Parathyroid adenoma (tissue), 2 donors: ENCODE results near the gene LIMA1.

Experiments used
- H2AFZ ChIP-seq: fragments of 300-600 bp; sonication (generic); one replicate; pipeline ENCODE4 v1.7.0; 2017; ENCODE audit warnings: antibody characterized with exemption, mild to moderate bottlenecking
- H3K27ac ChIP-seq: fragments of 300-600 bp; sonication (generic); one replicate; pipeline ENCODE4 v1.7.0; 2017
- H3K27me3 ChIP-seq: fragments of 300-600 bp; sonication (generic); one replicate; pipeline ENCODE4 v1.7.0; 2017; ENCODE audit warnings: low read length; ENCODE audit not compliant: control insufficient read depth, insufficient read depth
- H3K36me3 ChIP-seq: fragments of 300-600 bp; sonication (generic); one replicate; pipeline ENCODE4 v1.7.0; 2017; ENCODE audit warnings: low read length; ENCODE audit not compliant: control insufficient read depth, insufficient read depth
- H3K4me1 ChIP-seq: fragments of 300-600 bp; sonication (generic); one replicate; pipeline ENCODE4 v1.7.0; 2017; ENCODE audit warnings: control low read depth
- H3K4me2 ChIP-seq: fragments of 300-600 bp; sonication (generic); one replicate; pipeline ENCODE4 v1.7.0; 2017; ENCODE audit warnings: low read length
- H3K4me3 ChIP-seq: fragments of 300-600 bp; sonication (generic); one replicate; pipeline ENCODE4 v1.7.0; 2017; ENCODE audit warnings: low read depth, low read length
- H3K79me2 ChIP-seq: fragments of 300-600 bp; sonication (generic); one replicate; pipeline ENCODE4 v1.7.0; 2017; ENCODE audit warnings: control low read depth
- H3K9ac ChIP-seq: fragments of 300-600 bp; sonication (generic); one replicate; pipeline ENCODE4 v1.7.0; 2017; ENCODE audit warnings: mild to moderate bottlenecking
- H3K9me3 ChIP-seq: fragments of 300-600 bp; sonication (generic); one replicate; pipeline ENCODE4 v1.7.0; 2017; ENCODE audit warnings: low read length; ENCODE audit not compliant: control insufficient read depth
- TF ChIP-seq, protein P1 (sequence below): fragments of 300-600 bp; sonication (generic); IDR thresholded peaks from one replicate; pipeline ENCODE4 v1.7.0; 2017; ENCODE audit warnings: antibody characterized with exemption, mild to moderate bottlenecking
- donor health status: primary hyperparathyroidism.

The LIMA1 gene

GRCh38 chr12:50201987-50202521, 81.3 kb downstream of the LIMA1 start:
- H3K4me1 ChIP-seq: peaks cover 5% of the 10 kb centered on the region
- no peaks in the 10 kb centered on the region for H3K79me2 ChIP-seq
- peak overlapping the region; percentile 56 for H3K4me2 ChIP-seq
- TF ChIP-seq, protein P1, sequence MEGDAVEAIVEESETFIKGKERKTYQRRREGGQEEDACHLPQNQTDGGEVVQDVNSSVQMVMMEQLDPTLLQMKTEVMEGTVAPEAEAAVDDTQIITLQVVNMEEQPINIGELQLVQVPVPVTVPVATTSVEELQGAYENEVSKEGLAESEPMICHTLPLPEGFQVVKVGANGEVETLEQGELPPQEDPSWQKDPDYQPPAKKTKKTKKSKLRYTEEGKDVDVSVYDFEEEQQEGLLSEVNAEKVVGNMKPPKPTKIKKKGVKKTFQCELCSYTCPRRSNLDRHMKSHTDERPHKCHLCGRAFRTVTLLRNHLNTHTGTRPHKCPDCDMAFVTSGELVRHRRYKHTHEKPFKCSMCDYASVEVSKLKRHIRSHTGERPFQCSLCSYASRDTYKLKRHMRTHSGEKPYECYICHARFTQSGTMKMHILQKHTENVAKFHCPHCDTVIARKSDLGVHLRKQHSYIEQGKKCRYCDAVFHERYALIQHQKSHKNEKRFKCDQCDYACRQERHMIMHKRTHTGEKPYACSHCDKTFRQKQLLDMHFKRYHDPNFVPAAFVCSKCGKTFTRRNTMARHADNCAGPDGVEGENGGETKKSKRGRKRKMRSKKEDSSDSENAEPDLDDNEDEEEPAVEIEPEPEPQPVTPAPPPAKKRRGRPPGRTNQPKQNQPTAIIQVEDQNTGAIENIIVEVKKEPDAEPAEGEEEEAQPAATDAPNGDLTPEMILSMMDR: no peak
- H3K9me3 ChIP-seq: no peaks in the 10 kb centered on the region
- H3K36me3 ChIP-seq: no peaks in the 10 kb centered on the region
- H3K27ac ChIP-seq: no peak overlapping the region
- peak overlapping the region; percentile 41 for H3K4me3 ChIP-seq
- H3K27me3 ChIP-seq: no peaks in the 10 kb centered on the region
- H2AFZ ChIP-seq: no peak overlapping the region
- H3K9ac ChIP-seq: no peak overlapping the region

GRCh38 chr12:50200552-50201273, 82.6 kb downstream of the LIMA1 start:
- Histone ChIP-seq H3K4me3 (no peak overlapping the region), H3K4me2 (peak overlapping the region; percentile 4), H3K9me3 (no peaks in the 10 kb centered on the region), H3K36me3 (no peaks in the 10 kb centered on the region), H3K27ac (no peak overlapping the region), H3K27me3 (no peaks in the 10 kb centered on the region), H2AFZ (no peak overlapping the region), H3K79me2 (no peaks in the 10 kb centered on the region), H3K9ac (no peak overlapping the region), H3K4me1 (peaks cover 5% of the 10 kb centered on the region)
- TF ChIP-seq, protein P1: no peak

GRCh38 chr12:50198829-50199228, 84.5 kb downstream of the LIMA1 start:
- no peaks in the 10 kb centered on the region for H3K36me3 ChIP-seq
- no peaks in the 10 kb centered on the region for H3K9me3 ChIP-seq
- H3K27ac ChIP-seq: no peak overlapping the region
- no peak overlapping the region for H3K9ac ChIP-seq
- no peak overlapping the region for H3K4me3 ChIP-seq
- H3K79me2 ChIP-seq: no peaks in the 10 kb centered on the region
- no peak overlapping the region for H3K4me2 ChIP-seq
- H3K27me3 ChIP-seq: no peaks in the 10 kb centered on the region
- no peak overlapping the region for H2AFZ ChIP-seq
- TF ChIP-seq, protein P1: no peak
- H3K4me1 ChIP-seq: peaks cover 5% of the 10 kb centered on the region

GRCh38 chr12:50197297-50197727, 86.0 kb downstream of the LIMA1 start:
- H3K36me3 ChIP-seq: no peaks in the 10 kb centered on the region
- no peaks in the 10 kb centered on the region for H3K9me3 ChIP-seq
- no peak overlapping the region for H3K4me2 ChIP-seq
- TF ChIP-seq, protein P1: no peak
- no peak overlapping the region for H3K4me3 ChIP-seq
- H3K9ac ChIP-seq: no peak overlapping the region
- H3K27me3 ChIP-seq: no peaks in the 10 kb centered on the region
- H2AFZ ChIP-seq: no peak overlapping the region
- no peak overlapping the region for H3K27ac ChIP-seq
- peaks cover 5% of the 10 kb centered on the region for H3K4me1 ChIP-seq
- H3K79me2 ChIP-seq: no peaks in the 10 kb centered on the region

- Histone ChIP-seq H2AFZ (no peak overlapping the region), H3K4me1 (peaks cover 5% of the 10 kb centered on the region), H3K27me3 (no peaks in the 10 kb centered on the region), H3K27ac (no peak overlapping the region), H3K4me2 (no peak overlapping the region), H3K4me3 (no peak overlapping the region), H3K36me3 (no peaks in the 10 kb centered on the region), H3K79me2 (no peaks in the 10 kb centered on the region), H3K9me3 (no peaks in the 10 kb centered on the region), H3K9ac (no peak overlapping the region)
- TF ChIP-seq, protein P1: no peak
Measured at GRCh38 chr12:50196537-50196936, 86.8 kb downstream of the LIMA1 start.
